SIG-M5 treated with dmso at 0.1 percent for 504 hours (cell line): ENCODE measurements around the gene BORCS8.
"Not testable (repeated sequence)": the region's sequence is repeated elsewhere in the genome, so short reads cannot be mapped to it uniquely, and the experiment has no call there.

ENCODE experiments used
- DNase-seq: peaks from one replicate; lab custom pipeline; 2025; ENCODE audit not compliant: unreplicated experiment; lab: John Stamatoyannopoulos, UW

The BORCS8 gene

GRCh38 chr19:19192078-19192882 is at the start of gene BORCS8, which contains the start of gene RFXANK:
TSS of gene BORCS8 (minus strand) at chr19:19192152. CDS start at chr19:19192117, 35 bp downstream.
TSS of gene RFXANK (plus strand) at chr19:19192258. CDS start at chr19:19193947, 1,689 bp downstream.
- DNase-seq: peak; percentile 99

GRCh38 chr19:19240476-19240875 is 48.5 kb upstream of the BORCS8 start:
- no peak for DNase-seq

- no peak for DNase-seq
These were observed 47.7 kb upstream of the BORCS8 start for GRCh38 chr19:19239675-19240074.

GRCh38 chr19:19238126-19238894 is 46.4 kb upstream of the BORCS8 start:
- DNase-seq: no peak

GRCh38 chr19:19236173-19236572 is 44.2 kb upstream of the BORCS8 start:
- no peak for DNase-seq

- no peak for DNase-seq
These were observed 42.4 kb upstream of the BORCS8 start for GRCh38 chr19:19234220-19234816.

- DNase-seq: no peak
These were observed 40.3 kb upstream of the BORCS8 start for GRCh38 chr19:19232261-19232721.

GRCh38 chr19:19230999-19231398 is 39.0 kb upstream of the BORCS8 start:
- no peak for DNase-seq

GRCh38 chr19:19229701-19230100 is 37.7 kb upstream of the BORCS8 start:
- DNase-seq: no peak

GRCh38 chr19:19227217-19227616 is 35.3 kb upstream of the BORCS8 start:
- no peak for DNase-seq

GRCh38 chr19:19226663-19227062 is 34.7 kb upstream of the BORCS8 start:
- no peak for DNase-seq

- DNase-seq: no peak
These were observed 34.3 kb upstream of the BORCS8 start for GRCh38 chr19:19226204-19226603.

- DNase-seq: peak; percentile 70
These were observed 33.0 kb upstream of the BORCS8 start for GRCh38 chr19:19224852-19225494.

- no peak for DNase-seq
These were observed 32.3 kb upstream of the BORCS8 start for GRCh38 chr19:19224150-19224851.

- DNase-seq: no peak
These were observed 31.7 kb upstream of the BORCS8 start for GRCh38 chr19:19223636-19224035.

- no peak for DNase-seq
These were observed 31.1 kb upstream of the BORCS8 start for GRCh38 chr19:19223060-19223459.

- not testable (repeated sequence) for DNase-seq
These were observed 29.0 kb upstream of the BORCS8 start for GRCh38 chr19:19221000-19221399.

GRCh38 chr19:19218911-19219310 is 27.0 kb upstream of the BORCS8 start:
- no peak for DNase-seq

- DNase-seq: no peak
These were observed 25.1 kb upstream of the BORCS8 start for GRCh38 chr19:19217099-19217498.

GRCh38 chr19:19215792-19216191 is 23.8 kb upstream of the BORCS8 start:
- no peak for DNase-seq
